Activated B cell treated with CpG ODN at 0.5 μM for 24 hours (primary cell): ENCODE results near the gene PPIL6. TPM values are rescaled to one million over a fixed set of nuclear protein-coding genes. Genes with fewer than 3 reads are reported as not detected.

Source experiments
- ATAC-seq: fragments of 200-7000 bp; cut with Tn5 transposase; one replicate; pipeline ENCODE4 v1.10.0; 2021; ENCODE audit warnings: low read depth, mild to moderate bottlenecking, moderate library complexity
- CTCF ChIA-PET: fragments of 350-600 bp; sonication (Branson Sonifier 250); formaldehyde crosslinking; loops from one replicate; lab custom pipeline; 2021; ENCODE audit warnings: antibody characterized with exemption; lab: Charles Lee
- POLR2A ChIA-PET: fragments of 350-600 bp; sonication (Branson Sonifier 250); formaldehyde crosslinking; loops from one replicate; lab custom pipeline; 2021; ENCODE audit warnings: antibody characterized with exemption; lab: Charles Lee
- DNase-seq: peaks from one replicate; pipeline ENCODE4 v3.0.0; 2022
- H3K27ac Mint-ChIP-seq: one replicate; pipeline ENCODE4 v1.8.0; 2020; ENCODE audit warnings: mixed read lengths
- H3K27me3 Mint-ChIP-seq: one replicate; pipeline ENCODE4 v1.8.0; 2021; ENCODE audit warnings: mixed read lengths
- H3K36me3 Mint-ChIP-seq: one replicate; pipeline ENCODE4 v1.8.0; 2021; ENCODE audit warnings: low read depth, mixed read lengths
- H3K4me1 Mint-ChIP-seq: one replicate; pipeline ENCODE4 v1.8.0; 2021; ENCODE audit warnings: mixed read lengths
- H3K4me3 Mint-ChIP-seq: one replicate; pipeline ENCODE4 v1.8.0; 2020; ENCODE audit warnings: mild to moderate bottlenecking, mixed read lengths
- H3K9me3 Mint-ChIP-seq: one replicate; pipeline ENCODE4 v1.8.0; 2020; ENCODE audit warnings: mixed read lengths
- intact Hi-C: fragments of 100-400 bp; cut with micrococcal nuclease; formaldehyde crosslinking; loops from one replicate; pipeline ENCODE4 v1.15.1; 2024
- total RNA-seq: library from RNA; stranded (reverse); gene quantifications from 2 replicates; pipeline ENCODE4 v1.2.3, GENCODE V29; 2022
- TF ChIP-seq, protein P1 (sequence below): fragments of 200-600 bp; IDR thresholded peaks from one replicate; pipeline ENCODE4 v1.8.0; 2022; ENCODE audit warnings: antibody characterized with exemption, mild to moderate bottlenecking

PPIL6 gene
- total RNA-seq, 1 donor from 2014 or later = 0.91 TPM

DNA sequence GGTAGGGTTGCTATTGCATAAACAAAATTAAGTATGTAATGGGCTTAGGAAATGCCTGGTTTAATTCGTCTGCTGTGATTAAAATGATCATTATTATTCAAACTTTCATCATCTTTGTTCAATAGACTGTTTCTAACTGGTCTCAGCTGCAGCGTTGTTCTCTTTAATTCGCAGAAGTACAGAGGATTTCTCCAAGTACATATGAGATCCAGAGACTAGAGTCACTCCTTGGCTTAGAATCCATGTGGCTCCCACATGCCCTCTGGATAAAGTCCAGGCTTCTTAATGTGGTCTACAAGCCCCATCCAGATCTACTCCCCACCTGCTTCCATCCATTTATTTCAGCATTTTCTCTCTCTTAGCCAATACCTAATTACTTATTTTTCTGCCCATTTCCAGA lies 43.7 kb upstream of the PPIL6 start:
- TF ChIP-seq, protein P1, sequence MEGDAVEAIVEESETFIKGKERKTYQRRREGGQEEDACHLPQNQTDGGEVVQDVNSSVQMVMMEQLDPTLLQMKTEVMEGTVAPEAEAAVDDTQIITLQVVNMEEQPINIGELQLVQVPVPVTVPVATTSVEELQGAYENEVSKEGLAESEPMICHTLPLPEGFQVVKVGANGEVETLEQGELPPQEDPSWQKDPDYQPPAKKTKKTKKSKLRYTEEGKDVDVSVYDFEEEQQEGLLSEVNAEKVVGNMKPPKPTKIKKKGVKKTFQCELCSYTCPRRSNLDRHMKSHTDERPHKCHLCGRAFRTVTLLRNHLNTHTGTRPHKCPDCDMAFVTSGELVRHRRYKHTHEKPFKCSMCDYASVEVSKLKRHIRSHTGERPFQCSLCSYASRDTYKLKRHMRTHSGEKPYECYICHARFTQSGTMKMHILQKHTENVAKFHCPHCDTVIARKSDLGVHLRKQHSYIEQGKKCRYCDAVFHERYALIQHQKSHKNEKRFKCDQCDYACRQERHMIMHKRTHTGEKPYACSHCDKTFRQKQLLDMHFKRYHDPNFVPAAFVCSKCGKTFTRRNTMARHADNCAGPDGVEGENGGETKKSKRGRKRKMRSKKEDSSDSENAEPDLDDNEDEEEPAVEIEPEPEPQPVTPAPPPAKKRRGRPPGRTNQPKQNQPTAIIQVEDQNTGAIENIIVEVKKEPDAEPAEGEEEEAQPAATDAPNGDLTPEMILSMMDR = no peak
- H3K4me3 Mint-ChIP-seq = peak overlapping the region; percentile 86
- DNase-seq (no peak), ATAC-seq (no peak)
- no peaks in the 10 kb centered on the region for H3K27me3 Mint-ChIP-seq
- no peak overlapping the region for H3K27ac Mint-ChIP-seq
- peaks cover 28% of the 10 kb centered on the region for H3K36me3 Mint-ChIP-seq
- CTCF ChIA-PET = interaction anchor here (0.7 kb wide), 1 partner anchor 100 kb away, joined by 3 read pairs; no protein-coding TSS in a partner anchor
- H3K4me1 Mint-ChIP-seq = peaks cover 42% of the 10 kb centered on the region
- no peaks in the 10 kb centered on the region for H3K9me3 Mint-ChIP-seq
- POLR2A ChIA-PET = interaction anchor here (1.1 to 3.4 kb wide), 3 partner anchors 43 to 410 kb away, joined by 4 to 16 read pairs (median 15); partner anchors contain the start of genes CD164, PPIL6 and SMPD2
- intact Hi-C loops = loop anchor here (10.0 kb wide), 3 partner anchors 299 to 1391 kb away; partner anchors contain the start of gene AMD1

- ChIA-PET CTCF (interaction anchor here (1.5 kb wide), 1 partner anchor 42 kb away, joined by 7 read pairs; the partner anchor contains the start of genes PPIL6 and SMPD2), POLR2A (interaction anchor here (1.1 to 3.4 kb wide), 3 partner anchors 43 to 411 kb away, joined by 4 to 16 read pairs (median 15); partner anchors contain the start of genes CD164, PPIL6 and SMPD2)
- peaks cover 33% of the 10 kb centered on the region for H3K36me3 Mint-ChIP-seq
- H3K9me3 Mint-ChIP-seq = no peaks in the 10 kb centered on the region
- H3K27ac Mint-ChIP-seq = peak overlapping the region; percentile 71
- peak overlapping the region; percentile 86 for H3K4me3 Mint-ChIP-seq
- DNase-seq = no peak
- intact Hi-C loops = loop anchor here (1.0 to 10.0 kb wide), 10 partner anchors 11 to 1391 kb away; partner anchors contain the start of genes AK9, AMD1, CD164 and CDC40
- peaks cover 46% of the 10 kb centered on the region for H3K4me1 Mint-ChIP-seq
- ATAC-seq = peak; percentile 2
- H3K27me3 Mint-ChIP-seq = no peaks in the 10 kb centered on the region
- TF ChIP-seq, protein P1 = no peak
Measured at GRCh38 chr6:109483735-109484057, 43.3 kb upstream of the PPIL6 start.

DNA sequence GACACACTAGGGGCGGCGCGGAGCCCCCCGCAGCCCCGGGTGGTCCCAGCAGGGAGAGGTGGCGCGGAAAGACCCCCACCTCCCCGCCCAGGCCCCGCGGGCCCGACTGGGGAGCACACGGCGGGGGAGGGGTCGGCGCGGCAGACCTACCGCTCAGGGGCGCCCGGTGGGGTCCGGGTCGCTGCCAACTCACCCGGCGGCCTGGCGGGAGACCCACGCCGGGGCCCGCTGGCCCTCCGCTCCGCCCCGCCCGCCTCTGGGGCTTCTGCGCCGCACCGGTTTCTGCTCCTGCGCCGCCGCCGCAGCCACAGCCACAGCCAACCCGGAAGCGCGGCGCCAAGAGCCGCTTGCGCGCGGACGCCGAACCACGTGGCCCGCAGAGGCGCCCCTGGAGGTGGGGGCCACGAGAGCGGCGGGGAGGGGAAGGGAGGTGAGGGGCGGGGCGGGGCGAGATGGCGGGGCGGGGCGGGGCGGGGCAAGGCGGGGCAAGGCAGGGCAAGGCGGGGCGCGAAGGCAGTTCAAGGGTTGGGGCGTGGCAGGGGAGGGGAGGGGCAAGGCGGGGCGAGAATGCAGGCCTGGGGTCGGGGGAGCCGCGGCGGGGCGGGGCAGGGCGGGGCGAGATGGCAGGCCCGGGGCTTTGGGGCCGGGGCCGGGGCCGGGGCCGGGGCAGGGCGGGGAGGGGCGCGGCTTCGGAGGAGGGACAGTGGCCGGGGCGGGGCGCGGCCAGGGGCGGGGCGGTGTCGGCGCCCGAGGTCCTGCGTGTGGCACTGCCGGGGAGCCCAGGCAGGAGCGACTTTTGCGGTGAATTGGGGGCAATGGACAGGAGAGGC lies 42.7 kb upstream of the PPIL6 start, which contains the start of gene ZBTB24:
Gene ZBTB24 (minus strand): TSS at position 315 of the 830 bp plus-strand sequence. CDS start 1,193 bp downstream, outside the sequence.
- peak; percentile 82 for ATAC-seq

GRCh38 chr6:109480993-109481480 lies 40.6 kb upstream of the PPIL6 start:
- ChIA-PET CTCF (interaction anchor here (1.7 kb wide), 1 partner anchor 24 kb away, joined by 3 read pairs; no protein-coding TSS in a partner anchor), POLR2A (interaction anchor here (1.4 to 5.3 kb wide), 4 partner anchors 25 to 98 kb away, joined by 3 to 70 read pairs (median 10); partner anchors contain the start of genes CD164, MICAL1, PPIL6 and SMPD2)
- TF ChIP-seq, protein P1 = no peak
- DNase-seq (no peak), ATAC-seq (no peak)
- Mint-ChIP-seq H3K27me3 (no peaks in the 10 kb centered on the region), H3K4me3 (peak overlapping the region; percentile 95), H3K27ac (peak overlapping the region; percentile 85), H3K4me1 (peaks cover 71% of the 10 kb centered on the region), H3K9me3 (no peaks in the 10 kb centered on the region), H3K36me3 (peaks cover 55% of the 10 kb centered on the region)
- intact Hi-C loops = loop anchor here (1.0 to 10.0 kb wide), 4 partner anchors 9 to 1394 kb away; partner anchors contain the start of gene AMD1

More for the DNA sequence above, 42.7 kb upstream of the PPIL6 start, which contains the start of gene ZBTB24:
- intact Hi-C loops = loop anchor here (1.0 to 10.0 kb wide), 10 partner anchors 11 to 1392 kb away; partner anchors contain the start of genes AK9, AMD1, CD164 and CDC40
- Mint-ChIP-seq H3K27ac (peak within 1 kb of the TSS; percentile 85), H3K4me1 (peaks cover 52% of the 10 kb centered on the region), H3K9me3 (no peaks in the 10 kb centered on the region), H3K27me3 (no peaks in the 10 kb centered on the region), H3K4me3 (peak within 1 kb of the TSS; percentile 95), H3K36me3 (peaks cover 37% of the 10 kb centered on the region)
- DNase-seq = peak; percentile 81
- POLR2A ChIA-PET = interaction anchor here (0.7 to 5.3 kb wide), 15 partner anchors 11 to 1189 kb away, joined by 3 to 70 read pairs (median 4); partner anchors contain the start of genes CD164, CEP57L1, MICAL1 and PPIL6
- CTCF ChIA-PET = interaction anchor here (1.1 to 1.5 kb wide), 3 partner anchors 26 to 100 kb away, joined by 3 to 7 read pairs (median 5); partner anchors contain the start of genes PPIL6 and SMPD2
- TF ChIP-seq, protein P1 = no peak
